H1 (cell line): ENCODE measurements around the gene C19orf85. TPM values are rescaled to one million over a fixed set of nuclear protein-coding genes. Genes with fewer than 3 reads are reported as not detected.

Source experiments
- CTCF ChIA-PET: fragments of 300-600 bp; sonication (Branson Sonifier 250); formaldehyde crosslinking; loops from one replicate; lab custom pipeline; 2021; ENCODE audit not compliant: partially characterized antibody; lab: Charles Lee
- POLR2A ChIA-PET: fragments of 300-600 bp; sonication (Branson Sonifier 250); formaldehyde crosslinking; loops from one replicate; lab custom pipeline; 2021; ENCODE audit warnings: inconsistent platforms; ENCODE audit not compliant: partially characterized antibody; lab: Charles Lee
- DNase-seq, 2 experiments: peaks; one replicate each; pipeline versions ENCODE4 v3.0.0 to v3.0.0-alpha.2; 2010 to 2022; ENCODE audit warnings: low spot score in 2 of 2, low read depth in 1 of 2, mixed read lengths in 1 of 2
- FAIRE-seq: peaks from 2 replicates; lab custom pipeline; 2011; peaks lifted over from hg19 to GRCh38; lab: Jason Lieb, UNC
- H2AFZ ChIP-seq: 2 replicates; pipeline ENCODE4 v1.8.1; 2012; ENCODE audit warnings: low read length, inconsistent platforms
- H2AK5ac ChIP-seq: 2 replicates; pipeline ENCODE4 v1.6.1; 2013; ENCODE audit warnings: low read depth, low read length
- H2BK120ac ChIP-seq: replicated peaks from 2 replicates; pipeline ENCODE3; 2013; ENCODE audit warnings: low read depth, low read length, inconsistent platforms
- H2BK12ac ChIP-seq: 2 replicates; pipeline ENCODE4 v1.6.1; 2013; ENCODE audit warnings: low read depth, low read length
- H2BK15ac ChIP-seq: 2 replicates; pipeline ENCODE4 v1.6.1; 2013; ENCODE audit warnings: low read length
- H2BK20ac ChIP-seq: 2 replicates; pipeline ENCODE4 v1.6.1; 2013; ENCODE audit warnings: low read length
- H2BK5ac ChIP-seq: 2 replicates; pipeline ENCODE4 v1.6.1; 2013; ENCODE audit warnings: low read depth, low read length
- H3K14ac ChIP-seq: 2 replicates; pipeline ENCODE4 v1.6.1; 2013; ENCODE audit warnings: inconsistent platforms; ENCODE audit not compliant: insufficient read length
- H3K18ac ChIP-seq: 2 replicates; pipeline ENCODE4 v1.6.1; 2013; ENCODE audit warnings: low read length; ENCODE audit errors: extremely low read depth
- H3K23ac ChIP-seq: 2 replicates; pipeline ENCODE4 v1.6.1; 2013; ENCODE audit warnings: inconsistent platforms; ENCODE audit not compliant: insufficient read length
- H3K23me2 ChIP-seq: 2 replicates; pipeline ENCODE4 v1.6.1; 2013; ENCODE audit warnings: low read depth, low read length
- H3K27ac ChIP-seq: 2 replicates; pipeline ENCODE4 v1.6.1; 2011; ENCODE audit warnings: low read depth, low read length, inconsistent platforms
- H3K27me3 ChIP-seq, 4 experiments: replicated peaks in 1 of 4; 1 replicate in 1 of 4; 2 replicates in 3 of 4; pipeline versions ENCODE4 v1.6.1 to v1.8.1; 2011 to 2013; ENCODE audit warnings: low read length in 3 of 4, mild to moderate bottlenecking in 3 of 4, inconsistent platforms in 2 of 4, mixed read lengths in 2 of 4, moderate library complexity in 1 of 4; ENCODE audit not compliant: control insufficient read depth in 3 of 4, insufficient read depth in 3 of 4; ENCODE audit errors: extremely low read depth in 1 of 4
- H3K36me3 ChIP-seq, 4 experiments: 2 replicates each; pipeline versions ENCODE4 v1.6.1 to v1.8.1; 2011 to 2013; ENCODE audit warnings: mild to moderate bottlenecking in 4 of 4, low read length in 3 of 4, moderate library complexity in 2 of 4, control low read depth in 1 of 4, inconsistent platforms in 1 of 4; ENCODE audit not compliant: insufficient read depth in 4 of 4, control insufficient read depth in 2 of 4
- H3K4ac ChIP-seq: replicated peaks from 2 replicates; pipeline ENCODE3; 2013; ENCODE audit warnings: low read length, low read depth, mixed read lengths, inconsistent platforms; ENCODE audit not compliant: insufficient read length
- H3K4me1 ChIP-seq, 4 experiments: replicated peaks in 1 of 4; 1 replicate in 1 of 4; 2 replicates in 3 of 4; pipeline versions ENCODE4 v1.6.1 to v1.8.1; 2011 to 2013; ENCODE audit warnings: low read length in 3 of 4, inconsistent platforms in 2 of 4, mixed read lengths in 1 of 4; ENCODE audit not compliant: insufficient read depth in 4 of 4, control insufficient read depth in 3 of 4
- H3K4me2 ChIP-seq, 2 experiments: 2 replicates each; pipeline versions ENCODE4 v1.6.1 to v1.8.1; 2011 to 2013; ENCODE audit warnings: low read depth in 2 of 2, low read length in 2 of 2, control low read depth in 1 of 2, inconsistent platforms in 1 of 2, mild to moderate bottlenecking in 1 of 2; ENCODE audit not compliant: insufficient read depth in 1 of 2
- H3K4me3 ChIP-seq, 4 experiments: fragments of 200-600, 300-600 bp in 1 of 4; sonication (generic), shearing (Covaris generic), sonication (Bioruptor Twin) in 1 of 4; 2 replicates each; pipeline versions ENCODE4 v1.5.1 to v1.8.1; 2011 to 2016; ENCODE audit warnings: low read length in 4 of 4, low read depth in 3 of 4, control low read depth in 2 of 4, inconsistent platforms in 2 of 4, mild to moderate bottlenecking in 2 of 4, mixed read lengths in 1 of 4, moderate library complexity in 1 of 4; ENCODE audit not compliant: insufficient read depth in 2 of 4; ENCODE audit errors: extremely low read depth in 1 of 4
- H3K56ac ChIP-seq: replicated peaks from 2 replicates; pipeline ENCODE3; 2013; ENCODE audit warnings: low read depth, mild to moderate bottlenecking, mixed read lengths, low read length, inconsistent platforms; ENCODE audit not compliant: insufficient read length
- H3K79me1 ChIP-seq: 2 replicates; pipeline ENCODE4 v1.6.1; 2013; ENCODE audit warnings: low read depth, low read length, control low read depth
- H3K79me2 ChIP-seq, 2 experiments: 2 replicates each; pipeline versions ENCODE4 v1.6.1 to v1.8.1; 2012 to 2013; ENCODE audit warnings: low read length in 2 of 2, mild to moderate bottlenecking in 2 of 2, inconsistent platforms in 1 of 2; ENCODE audit not compliant: insufficient read depth in 2 of 2, control insufficient read depth in 1 of 2
- H3K9ac ChIP-seq, 4 experiments: replicated peaks in 1 of 4; 1 replicate in 1 of 4; 2 replicates in 3 of 4; pipeline versions ENCODE4 v1.6.1 to v1.8.1; 2011 to 2013; ENCODE audit warnings: low read depth in 3 of 4, low read length in 3 of 4, control low read depth in 2 of 4, mild to moderate bottlenecking in 2 of 4, moderate library complexity in 2 of 4, inconsistent platforms in 1 of 4; ENCODE audit errors: extremely low read depth in 1 of 4
- H3K9me3 ChIP-seq, 2 experiments: 2 replicates each; pipeline versions ENCODE4 v1.6.1 to v1.8.1; 2012 to 2013; ENCODE audit warnings: mild to moderate bottlenecking in 2 of 2, moderate library complexity in 2 of 2, control low read depth in 1 of 2, inconsistent platforms in 1 of 2, low read depth in 1 of 2, low read length in 1 of 2, mixed read lengths in 1 of 2; ENCODE audit not compliant: insufficient read depth in 2 of 2
- H4K20me1 ChIP-seq, 2 experiments: replicated peaks in 1 of 2; 2 replicates each; pipeline versions ENCODE3 to v1.8.1; 2011 to 2013; ENCODE audit warnings: inconsistent platforms in 2 of 2, low read length in 2 of 2, mild to moderate bottlenecking in 1 of 2; ENCODE audit not compliant: insufficient read depth in 2 of 2, control insufficient read depth in 1 of 2
- H4K5ac ChIP-seq: 2 replicates; pipeline ENCODE4 v1.6.1; 2013; ENCODE audit warnings: low read length, low read depth, mixed read lengths, inconsistent platforms; ENCODE audit not compliant: insufficient read length
- H4K8ac ChIP-seq: 2 replicates; pipeline ENCODE4 v1.8.0; 2013; ENCODE audit warnings: mild to moderate bottlenecking, moderate library complexity, low read length, inconsistent platforms; ENCODE audit not compliant: insufficient read depth; ENCODE audit errors: extremely low read depth
- H4K91ac ChIP-seq: replicated peaks from 2 replicates; pipeline ENCODE3; 2013; ENCODE audit warnings: low read length, mixed read lengths, inconsistent platforms; ENCODE audit not compliant: insufficient read length
- ASH2L ChIP-seq: fragments of 200-600, 300-600 bp; sonication (generic); IDR thresholded peaks from one replicate; pipeline ENCODE4 v1.7.1; 2017; ENCODE audit warnings: low read length
- CBX8 ChIP-seq: fragments of 300-800, 300-1000 bp; sonication (generic); IDR thresholded peaks from 2 replicates; pipeline ENCODE4 v1.7.1; 2016; ENCODE audit warnings: low read depth, low read length, borderline replicate concordance
- CHD2 ChIP-seq: IDR thresholded peaks from 2 replicates; pipeline ENCODE4 v1.6.1; 2012; ENCODE audit warnings: low read length, improper control_type of control experiment
- EP300 ChIP-seq, 2 experiments: IDR thresholded peaks; 1 replicate in 1 of 2; 2 replicates in 1 of 2; pipeline ENCODE4 v1.6.1; 2011 to 2012; ENCODE audit warnings: low read depth in 2 of 2, low read length in 2 of 2, mild to moderate bottlenecking in 2 of 2, borderline replicate concordance in 1 of 2, inconsistent platforms in 1 of 2, moderate library complexity in 1 of 2
- GABPA ChIP-seq: IDR thresholded peaks from 2 replicates; pipeline ENCODE4 v1.6.1; 2011; ENCODE audit warnings: mild to moderate bottlenecking, low read length, moderate library complexity, borderline replicate concordance; ENCODE audit not compliant: insufficient read depth
- HDAC6 ChIP-seq: IDR thresholded peaks from one replicate; pipeline ENCODE4 v1.7.1; 2012; ENCODE audit warnings: low read depth, mild to moderate bottlenecking, inconsistent platforms, low read length, moderate library complexity
- KDM1A ChIP-seq: fragments of 200-600, 300-600 bp; sonication (generic); IDR thresholded peaks from 2 replicates; pipeline ENCODE4 v1.7.1; 2016; ENCODE audit warnings: mild to moderate bottlenecking, low read length, borderline replicate concordance
- POLR2A ChIP-seq, 2 experiments: IDR thresholded peaks; 1 replicate in 1 of 2; 2 replicates in 1 of 2; pipeline ENCODE4 v1.6.1; 2011; ENCODE audit warnings: low read depth in 2 of 2, low read length in 2 of 2, mild to moderate bottlenecking in 2 of 2; ENCODE audit errors: control extremely low read depth in 1 of 2
- SAP30 ChIP-seq: fragments of 300-600 bp; sonication (generic); IDR thresholded peaks from 2 replicates; pipeline ENCODE4 v1.7.1; 2012; ENCODE audit warnings: low read length, moderate library complexity, mild to moderate bottlenecking, inconsistent platforms; ENCODE audit not compliant: insufficient read depth, insufficient replicate concordance
- TEAD4 ChIP-seq: IDR thresholded peaks from 2 replicates; pipeline ENCODE4 v1.6.1; 2012; ENCODE audit warnings: low read depth, low read length, inconsistent platforms, mixed read lengths
- WGBS, 2 experiments: shearing (Covaris generic) in 1 of 2; methylation state at CpG; one replicate each; pipeline versions ENCODE4 v1.1.6 to v1.1.7; 2013 to 2015; ENCODE audit warnings: low lambda C conversion rate in 2 of 2, mixed read lengths in 2 of 2, inconsistent platforms in 1 of 2, low coverage in 1 of 2, missing lambda C conversion rate in 1 of 2; ENCODE audit not compliant: insufficient replicate concordance in 2 of 2, insufficient coverage in 1 of 2, insufficient read length in 1 of 2; ENCODE audit errors: extremely low coverage in 1 of 2, missing lambda C conversion rate in 1 of 2; 5-methylcytosine and 5-hydroxymethylcytosine counted together
- polyA plus RNA-seq, 7 experiments: library from polyadenylated mRNA; depleted of rRNA in 3 of 7; stranded (reverse) in 5 of 7; unstranded in 2 of 7; fragments of >200 nt in 5 of 7; fragments of 200-250 nt in 2 of 7; gene quantifications; 1 replicate in 5 of 7; 2 replicates in 1 of 7; 4 replicates in 1 of 7; pipeline versions ENCODE4 v1.2.1 to v1.2.3, GENCODE V29; 2011 to 2013; ENCODE audit warnings: missing spikeins in 2 of 7, mixed read lengths in 2 of 7
- total RNA-seq: library from RNA; stranded (reverse); fragmentation: NEBNext Ultra II Directional; extraction: Animal tissue kit (Norgen Biotek cat#: 25700); gene quantifications from 2 replicates; pipeline ENCODE4 v1.2.1, GENCODE V29; 2021

The C19orf85 gene
- total and polyA plus RNA-seq, 2 of the 8 experiments (the other 6 are each of a cell fraction or from before 2014, with no cell fraction given): 2.2 to 3.2 TPM

- Histone ChIP-seq H4K91ac (peak overlapping the region; percentile 89), H3K18ac (no peak overlapping the region; the same call in none of the 2 replicates)
- no peak for DNase-seq
- TF ChIP-seq KDM1A (no peak), CBX8 (no peak), SAP30 (no peak), TEAD4 (no peak), HDAC6 (no peak), GABPA (no peak), EP300 (IDR thresholded peaks at IDR 0.05; ENCODE audit: borderline replicate concordance in 1 of 2, low read depth in 2 of 2, low read length in 2 of 2) (no peak), POLR2A (IDR thresholded peaks at IDR 0.05; ENCODE audit: control extremely low read depth in 1 of 2, low read depth in 2 of 2, low read length in 2 of 2) (no peak), ASH2L (no peak), CHD2 (no peak)
Observed at GRCh38 chr19:55463583-55464031, 944 bp downstream of the C19orf85 start.

More at GRCh38 chr19:55463583-55464031, 944 bp downstream of the C19orf85 start:
- Histone ChIP-seq H3K4me3 (no peak overlapping the region), H3K36me3 (no peaks in the 10 kb centered on the region), H2BK20ac (peak overlapping the region; percentile 67; the same call in 1 of the 2 replicates), H3K4ac (peak overlapping the region; percentile 46), H3K79me1 (peaks cover 8% of the 10 kb centered on the region), H3K27ac (no peak overlapping the region), H3K4me1 (peaks cover 3 to 26% (median 17%) of the 10 kb centered on the region in 4 experiments), H3K9me3 (no peaks in the 10 kb centered on the region), H2AK5ac (peak overlapping the region; percentile 17; the same call in 1 of the 2 replicates), H3K4me2 (0 out of 4 replicates have a peak overlapping the region, but pooled peaks of 1 of the 2 experiments have one; percentile 26), H3K79me2 (peaks cover 0 to 13% of the 10 kb centered on the region in 2 experiments; a peak in 2 of 4 replicates), H3K27me3 (no peaks in the 10 kb centered on the region; a peak in 1 of 7 replicates), H2BK15ac (peak overlapping the region; percentile 72), H3K14ac (no peak overlapping the region), H3K9ac (no peak overlapping the region), H3K23ac (no peak overlapping the region), H2BK120ac (no peak overlapping the region), H3K56ac (no peak overlapping the region), H4K8ac (no peak overlapping the region), H4K20me1 (no peaks in the 10 kb centered on the region), H4K5ac (no peak overlapping the region), H2AFZ (no peak overlapping the region), H2BK5ac (0 out of 2 replicates have a peak overlapping the region, but pooled peaks have one; percentile 24), H2BK12ac (peak overlapping the region; percentile 94; the same call in 1 of the 2 replicates), H3K23me2 (peaks cover 1% of the 10 kb centered on the region; the same call in 1 of the 2 replicates)
- no peak for FAIRE-seq
- whole genome bisulfite sequencing, 2 experiments: 82% methylated on average over 12 of the region's 15 CpGs; no CpG with 5 or more reads in 1 of the 2 experiments
- ChIA-PET POLR2A (interaction anchor here (0.9 to 2.9 kb wide), 3 partner anchors 13 to 21 kb away, joined by 3 to 8 read pairs (median 4); partner anchors contain the start of genes NAT14 and ZNF628), CTCF (interaction anchor here (1.0 to 1.4 kb wide), 5 partner anchors 10 to 170 kb away, joined by 3 to 6 read pairs (median 4); no protein-coding TSS in a partner anchor)
